HK-2 (cell line): ENCODE data around the gene MYBBP1A.
A peak's percentile ranks its signal among the peaks of the same experiment; 100 is the strongest.

Source experiments
- DNase-seq: peaks from one replicate; pipeline ENCODE4 v3.0.0-alpha.2; 2018; ENCODE audit not compliant: unreplicated experiment

Gene MYBBP1A

DNA sequence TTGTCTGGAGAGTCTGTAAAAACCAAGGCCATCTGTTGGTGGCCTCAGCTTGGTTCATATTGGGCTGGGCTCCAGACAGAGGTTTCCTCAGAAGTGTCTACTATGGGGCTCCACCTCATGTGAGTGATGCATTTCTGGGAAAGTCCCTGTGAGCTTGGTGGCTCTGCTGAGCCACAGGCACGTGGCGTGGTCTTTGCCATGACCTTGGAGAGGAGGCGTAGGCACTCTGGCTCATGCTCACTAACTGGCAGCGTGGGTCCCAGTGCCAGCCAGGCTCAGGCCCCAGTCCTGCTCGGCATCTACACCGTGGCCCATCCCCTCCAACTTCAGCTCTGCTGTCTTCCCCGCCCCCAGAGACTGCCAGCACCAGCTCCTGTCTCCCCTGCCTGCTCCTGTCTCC is 18.5 kb upstream of the MYBBP1A start:
- peak; percentile 30 for DNase-seq

DNA sequence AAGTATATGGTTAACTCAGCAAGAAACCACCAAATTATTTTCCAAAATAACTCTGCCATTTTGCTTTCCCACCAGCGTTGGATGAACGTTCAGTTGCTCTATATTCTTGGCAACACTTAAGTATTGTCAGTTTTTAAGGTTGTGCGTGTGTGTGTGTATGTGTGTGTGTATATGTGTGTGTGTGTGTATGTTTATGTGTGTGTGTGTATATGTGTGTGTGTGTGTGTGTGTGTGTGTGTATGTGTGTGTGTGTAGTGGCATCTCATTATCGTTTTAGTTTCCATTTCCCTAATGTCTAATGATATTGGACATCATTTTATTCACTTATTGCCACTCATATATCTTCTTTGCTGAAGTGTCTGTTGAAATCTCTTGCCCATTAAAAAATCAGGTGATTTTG is 17.9 kb upstream of the MYBBP1A start:
- no peak for DNase-seq

DNA sequence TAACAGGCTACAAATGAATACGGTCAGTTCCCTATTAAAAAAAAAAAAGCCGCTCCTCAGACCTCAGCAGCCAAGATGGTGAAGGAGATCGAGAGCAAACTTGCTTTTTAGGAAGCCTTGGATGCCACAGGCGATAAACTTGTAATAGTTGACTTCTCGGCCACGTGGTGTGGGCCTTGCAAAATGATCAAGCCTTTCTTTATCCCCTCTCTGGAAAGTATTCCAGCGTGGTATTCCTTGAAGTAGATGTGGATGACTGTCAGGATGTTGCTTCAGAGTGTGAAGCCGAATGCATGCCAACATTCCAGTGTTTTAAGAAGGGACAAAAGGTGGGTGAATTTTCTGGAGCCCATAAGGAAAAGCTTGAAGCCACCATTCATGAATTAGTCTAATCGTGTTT is 16.9 kb upstream of the MYBBP1A start:
- no peak for DNase-seq

DNA sequence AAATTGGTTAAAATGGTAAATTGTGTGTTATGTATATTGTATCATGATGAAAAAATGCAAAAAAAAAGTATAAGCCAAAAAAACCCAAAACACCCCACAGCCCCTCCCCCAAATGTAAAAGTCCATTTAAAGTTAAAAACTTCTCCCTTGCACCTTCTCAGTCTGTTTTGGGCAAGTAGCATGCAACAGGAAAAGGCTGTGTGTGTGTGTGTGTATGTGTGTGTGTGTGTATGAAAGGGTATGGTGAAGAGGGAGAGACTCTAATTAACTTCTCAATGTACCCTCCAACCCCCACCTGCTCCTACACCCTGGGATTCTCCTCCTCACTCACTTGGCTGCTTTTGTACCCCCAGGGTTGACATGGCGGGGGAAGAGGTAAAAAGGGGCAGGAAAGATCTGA is 14.4 kb upstream of the MYBBP1A start:
- DNase-seq: no peak

DNA sequence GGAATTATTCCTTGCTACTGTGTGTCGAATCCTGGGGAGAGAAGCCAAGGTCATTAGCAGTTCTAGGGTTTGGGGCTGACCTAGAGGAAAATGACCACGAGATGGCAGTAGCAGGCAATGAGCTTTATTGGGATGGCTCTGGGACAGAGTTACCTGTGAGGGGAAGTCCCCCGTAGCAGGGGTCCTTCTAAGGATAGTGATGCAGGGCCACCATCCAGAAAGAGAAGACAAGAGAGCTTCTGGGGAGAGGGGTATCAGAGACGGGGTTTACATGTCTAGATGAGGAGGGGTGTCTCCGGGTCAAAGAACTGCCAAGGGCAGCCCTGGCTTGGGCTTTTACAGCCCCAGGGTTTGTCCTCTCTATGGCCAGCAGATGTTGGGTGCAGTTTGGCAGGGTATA is 11.6 kb upstream of the MYBBP1A start:
- DNase-seq: peak; percentile 34

DNA sequence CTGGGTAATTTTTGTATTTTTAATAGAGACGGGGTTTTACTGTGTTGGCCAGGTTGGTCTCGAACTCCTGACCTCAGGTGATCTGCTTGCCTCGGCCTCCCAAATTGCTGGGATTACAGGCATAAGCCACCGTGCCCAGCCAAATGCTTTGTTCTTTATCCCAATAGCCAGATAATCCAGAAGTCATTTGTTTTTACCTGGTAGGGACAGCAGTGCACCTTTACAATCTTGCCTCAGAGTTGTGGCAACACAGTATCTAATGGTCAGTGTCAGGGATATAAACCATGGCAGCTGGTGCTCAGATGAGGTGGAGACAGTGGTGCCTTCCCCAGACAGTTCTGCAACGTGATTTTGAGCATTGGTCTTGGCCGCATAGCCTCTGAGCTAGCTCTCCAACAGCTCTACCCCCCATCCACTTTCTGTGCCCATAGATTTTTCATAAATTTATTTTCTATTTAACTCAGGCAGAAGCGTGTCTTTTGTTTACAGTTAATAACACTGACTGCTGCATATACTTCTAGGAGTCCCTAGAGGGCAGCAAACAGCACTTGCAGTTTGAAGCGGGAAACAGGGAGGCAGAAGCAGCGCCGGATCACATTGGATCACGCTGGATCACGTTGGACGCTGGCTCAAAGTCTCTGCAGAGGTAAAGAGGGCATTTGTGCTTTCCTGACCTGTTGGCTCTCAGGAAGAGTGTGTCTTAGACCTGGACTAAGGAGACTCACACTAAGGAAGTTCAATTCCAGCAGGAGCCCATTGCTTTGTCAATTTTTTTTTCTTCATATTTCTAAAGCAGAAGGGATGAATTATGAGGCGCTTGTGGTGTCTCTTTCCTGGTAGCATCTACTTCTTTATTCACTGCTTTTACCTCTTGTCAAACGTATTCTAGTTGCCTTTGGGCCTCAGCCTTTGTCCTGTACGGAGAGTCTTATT is 10.3 kb upstream of the MYBBP1A start:
- DNase-seq: peak; percentile 68

DNA sequence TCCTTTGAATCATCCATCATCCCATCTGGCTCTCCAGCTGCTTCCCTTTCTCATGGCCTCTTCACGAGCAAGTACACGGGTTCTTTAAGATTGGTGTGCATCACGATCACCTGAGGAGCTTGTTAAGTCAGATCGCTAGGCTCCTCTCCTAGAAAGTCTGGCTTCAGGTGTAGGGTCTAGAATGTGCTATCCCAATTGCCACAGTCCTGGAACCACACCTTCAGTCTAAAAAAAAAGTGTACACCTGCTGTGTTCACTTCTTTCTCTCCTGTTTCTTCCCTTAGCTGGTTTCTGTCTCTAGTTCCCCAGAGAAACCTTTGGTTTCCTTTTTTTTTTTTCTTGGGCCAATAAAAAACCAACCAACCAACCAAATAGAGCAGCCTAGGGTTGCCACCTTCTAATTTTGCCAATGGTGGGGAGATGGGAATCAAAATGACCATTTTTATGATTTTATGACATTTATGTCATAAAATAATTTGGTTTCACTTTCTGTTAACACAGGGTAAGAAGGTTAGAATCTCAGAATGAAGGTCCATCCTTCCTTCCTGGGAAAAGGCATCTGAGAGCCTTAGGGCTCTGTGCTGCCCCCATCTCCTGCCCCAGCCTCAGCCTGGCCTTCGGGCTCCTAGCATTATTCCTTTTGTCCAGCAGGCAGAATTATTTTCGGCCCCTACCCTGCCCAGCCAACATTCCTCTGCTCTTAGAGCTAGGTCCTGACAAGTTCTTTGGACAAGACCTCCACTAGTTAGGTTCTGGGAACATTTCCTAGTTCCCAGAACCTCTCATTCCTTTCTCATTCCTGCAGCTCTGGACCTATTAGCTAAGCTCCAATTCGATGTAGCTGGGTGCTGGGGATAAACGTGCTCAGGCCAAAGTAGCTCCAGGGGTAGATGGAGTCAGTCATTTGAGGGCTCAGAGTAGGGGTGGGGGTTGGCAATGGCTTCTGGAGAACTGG is 7.1 kb upstream of the MYBBP1A start:
- no peak for DNase-seq

DNA sequence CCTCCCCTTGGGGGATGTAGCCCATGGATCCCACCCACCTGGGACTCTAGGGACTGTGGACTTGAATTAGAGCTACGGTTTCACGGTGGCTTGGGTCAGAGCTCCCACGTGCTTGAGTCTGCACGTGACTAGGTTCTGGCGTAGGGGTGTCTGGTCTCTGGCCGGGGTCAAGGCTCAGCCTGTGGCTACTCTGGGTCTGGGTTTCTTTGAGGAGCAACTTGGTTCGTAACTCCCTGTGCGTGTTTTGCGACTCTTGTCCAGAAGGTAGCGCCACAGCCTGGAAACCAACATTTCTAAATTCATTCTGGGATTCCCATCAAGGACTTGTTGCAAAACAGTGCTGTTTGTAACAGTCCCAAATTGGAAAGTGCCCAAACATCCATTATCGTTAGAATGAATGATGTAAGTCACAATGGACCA is 5.7 kb upstream of the MYBBP1A start:
- DNase-seq: no peak

DNA sequence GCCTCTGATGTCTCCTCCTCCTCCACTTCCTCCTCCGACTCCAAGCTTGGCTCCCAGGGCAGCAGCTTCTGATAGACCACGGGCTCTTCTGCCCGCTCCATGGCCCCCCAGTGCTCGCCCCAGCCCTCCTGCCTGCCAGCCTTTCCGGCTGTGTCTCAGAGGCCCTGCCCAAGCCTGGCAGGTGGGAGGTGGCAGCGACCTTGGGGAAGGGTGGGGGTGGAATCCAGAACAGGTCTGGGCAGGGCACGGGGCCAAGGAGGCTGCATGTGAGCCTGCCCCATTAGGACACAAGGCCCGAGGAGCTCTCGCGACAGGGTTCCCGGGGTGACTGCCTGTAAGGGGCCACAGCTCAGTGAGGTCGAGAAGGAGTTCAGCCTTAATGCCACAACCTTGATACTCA is 5.2 kb upstream of the MYBBP1A start, which contains the start of gene GGT6:
Gene GGT6 (minus strand): TSS at position 157 of the 400 bp plus-strand sequence. CDS start 56 bp downstream, at position 101.
- no peak for DNase-seq

DNA sequence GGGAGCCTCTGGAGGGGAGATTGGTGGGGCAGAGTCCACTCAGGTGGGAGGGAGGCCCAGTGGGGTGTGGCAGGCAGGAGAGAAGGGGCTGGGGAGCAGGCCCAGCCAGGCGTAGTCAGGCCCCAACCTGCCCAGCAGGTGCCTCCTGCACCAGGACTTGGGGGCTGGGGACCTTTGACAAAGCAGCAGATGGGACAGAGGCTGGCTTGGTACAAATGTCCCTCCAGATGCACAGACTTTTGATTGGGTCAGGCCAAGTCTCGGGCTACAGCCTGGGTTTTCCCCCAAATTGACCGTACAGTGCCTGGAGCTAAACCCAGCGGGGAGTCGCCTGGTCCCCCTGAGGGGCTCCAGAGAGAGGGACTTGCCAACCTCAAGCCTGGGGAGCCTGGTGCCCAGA is 4.8 kb upstream of the MYBBP1A start:
- DNase-seq: no peak

DNA sequence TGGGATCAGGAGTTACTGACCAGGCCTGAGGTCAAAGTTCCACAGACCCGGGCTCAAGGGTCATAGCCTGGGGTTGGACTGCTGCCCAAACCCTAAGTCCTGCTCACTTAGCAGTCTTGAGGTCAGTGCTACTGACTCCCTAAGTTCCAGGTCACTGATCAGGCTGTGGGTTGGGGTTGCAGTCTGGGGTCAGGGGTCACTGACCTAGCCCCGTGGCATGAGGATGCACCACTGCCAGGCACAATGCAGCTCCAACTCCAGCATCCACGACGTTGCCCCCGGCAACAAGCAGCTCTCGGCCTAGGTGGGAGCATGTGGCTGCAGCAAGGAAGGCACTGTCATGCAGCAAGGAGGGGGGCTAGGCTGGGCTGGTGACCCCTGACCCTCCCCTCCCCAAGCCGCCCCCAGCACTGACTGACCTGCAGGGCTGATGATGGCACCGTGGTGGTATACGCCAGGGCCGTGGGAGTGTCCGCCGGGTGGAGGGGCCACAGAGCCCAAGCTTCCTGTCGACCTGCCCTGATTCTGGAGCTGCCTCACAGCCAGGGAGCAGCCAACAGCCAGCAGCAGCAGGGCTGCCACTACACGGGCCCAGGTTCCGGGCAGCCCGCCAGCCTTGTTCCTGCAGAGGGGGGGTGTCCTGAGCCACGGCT is 4.1 kb upstream of the MYBBP1A start:
- DNase-seq: no peak

DNA sequence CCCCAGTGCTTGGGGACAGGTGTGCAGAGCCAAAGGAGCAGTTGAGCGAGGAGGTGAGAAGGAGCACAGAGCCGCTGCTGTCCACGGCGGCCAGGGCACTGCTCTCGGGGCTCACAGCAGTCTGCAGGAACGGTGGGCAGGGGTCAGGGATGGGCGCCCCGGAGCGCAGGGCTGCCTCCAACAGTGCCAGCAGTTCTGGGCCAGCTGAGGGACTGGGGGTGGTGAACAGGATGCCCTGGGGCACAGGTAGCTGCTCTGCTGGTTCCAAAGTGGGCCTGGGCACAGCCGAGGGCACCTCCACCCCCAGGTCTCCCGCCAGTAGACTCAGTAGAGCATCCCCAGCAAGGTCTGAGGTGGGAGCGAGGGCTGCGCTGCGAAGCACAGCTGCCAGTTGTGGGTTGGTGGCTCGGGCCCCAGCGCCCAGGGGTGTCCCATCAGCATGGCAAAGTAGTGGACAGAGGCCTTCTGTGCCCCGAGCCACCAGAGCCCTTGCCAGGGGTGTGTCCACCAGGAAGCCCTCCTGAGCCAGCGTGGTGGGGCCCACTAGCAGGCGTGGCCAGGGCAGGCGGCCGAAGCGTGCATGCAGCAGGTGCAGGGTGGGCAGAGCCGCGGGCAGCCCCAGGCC is 3.3 kb upstream of the MYBBP1A start:
- no peak for DNase-seq

DNA sequence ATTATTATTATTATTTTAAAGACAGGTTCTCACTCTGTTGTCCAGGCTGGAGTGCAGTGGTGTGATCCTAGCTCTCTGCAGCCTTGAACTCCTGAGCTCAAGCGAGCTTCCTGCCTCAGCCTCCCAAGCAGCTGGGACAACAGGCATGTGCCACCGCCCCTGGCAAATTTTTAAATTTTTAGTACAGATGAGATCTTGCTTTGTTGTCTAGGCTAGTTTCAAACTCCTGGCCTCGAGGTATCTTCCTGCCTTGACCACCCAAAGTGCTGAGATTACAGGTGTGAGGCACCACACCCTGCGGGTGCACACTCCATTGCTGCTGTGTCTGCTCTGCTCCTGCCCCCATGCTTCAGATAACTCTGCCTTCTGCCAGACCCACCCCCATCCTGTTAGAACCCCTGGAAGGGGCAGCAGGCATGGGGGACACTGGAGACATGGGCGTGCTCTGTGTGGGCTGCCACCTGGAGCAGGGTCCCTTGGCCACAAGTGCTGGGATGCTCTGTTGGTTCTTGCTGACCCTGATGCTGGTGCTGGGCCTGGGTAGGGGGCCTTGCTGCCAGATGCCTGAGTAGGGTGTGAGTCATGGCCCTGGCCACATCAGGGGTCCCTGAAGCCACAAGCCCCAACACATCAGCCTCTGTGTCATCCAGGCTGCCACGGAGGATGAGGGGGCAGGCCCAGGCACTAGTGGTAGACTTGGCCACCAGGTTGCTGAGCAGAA is 2.6 kb upstream of the MYBBP1A start:
- DNase-seq: no peak

DNA sequence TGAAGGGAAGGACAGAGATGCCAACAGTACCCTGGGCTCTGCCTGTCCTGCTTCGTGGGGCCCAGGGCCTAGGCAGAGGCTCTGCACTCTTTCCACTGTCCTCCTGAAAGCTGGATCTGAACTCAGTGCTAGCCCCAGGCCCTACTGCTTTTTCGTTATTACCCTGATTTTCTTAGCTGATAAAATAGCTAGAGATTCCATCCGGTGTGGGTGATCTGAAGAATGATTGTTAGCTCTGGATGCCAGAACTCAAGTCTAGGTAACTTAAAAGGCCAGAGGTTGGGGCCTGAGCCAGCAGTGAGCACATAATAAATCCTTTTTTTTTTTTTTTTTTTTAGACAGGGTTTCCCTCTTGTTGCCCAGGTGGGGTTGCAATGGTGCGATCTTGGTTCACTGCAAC is 1.8 kb upstream of the MYBBP1A start:
- no peak for DNase-seq

DNA sequence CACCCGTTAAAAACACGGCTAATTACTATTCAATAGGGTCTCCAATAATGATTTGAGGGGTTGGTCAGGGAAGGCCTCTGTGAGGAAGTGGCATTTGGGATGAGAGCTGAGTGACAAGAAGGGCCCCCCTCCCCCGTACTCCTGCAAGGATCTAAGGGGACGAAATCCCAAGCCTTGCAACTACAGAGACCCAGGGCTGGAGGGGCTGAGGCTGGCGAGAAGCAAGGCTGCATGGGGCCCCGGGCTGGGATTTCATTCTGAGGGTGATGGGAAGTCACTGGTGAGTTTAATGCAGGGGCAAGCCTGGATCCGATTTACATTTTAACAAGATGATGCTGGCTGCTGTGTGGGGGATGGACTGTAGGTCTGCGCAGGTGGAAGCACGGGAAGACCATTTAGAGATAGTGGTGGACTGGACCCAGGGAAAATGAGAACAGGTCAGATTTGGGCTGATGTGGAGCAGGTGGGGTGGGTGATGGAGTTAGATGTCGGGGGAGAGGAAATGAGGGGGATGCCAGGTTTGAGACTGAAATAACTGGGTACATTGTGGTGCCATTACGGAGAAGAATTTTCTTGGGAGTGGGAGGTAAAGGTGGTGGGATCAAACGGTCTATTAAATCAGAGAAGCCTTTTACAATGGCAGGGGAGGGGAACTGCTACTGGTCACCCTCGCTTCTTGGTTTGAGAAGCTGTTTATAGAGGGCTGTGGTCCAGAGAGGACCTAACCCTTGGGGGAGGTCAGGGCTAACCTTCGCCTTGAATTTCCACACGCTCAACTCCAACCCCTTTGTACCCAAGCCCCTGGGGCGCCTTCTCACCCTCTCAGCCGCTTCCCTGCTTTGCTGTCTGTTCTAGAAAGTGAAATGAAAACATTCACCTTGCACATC is 932 bp upstream of the MYBBP1A start:
- no peak for DNase-seq

DNA sequence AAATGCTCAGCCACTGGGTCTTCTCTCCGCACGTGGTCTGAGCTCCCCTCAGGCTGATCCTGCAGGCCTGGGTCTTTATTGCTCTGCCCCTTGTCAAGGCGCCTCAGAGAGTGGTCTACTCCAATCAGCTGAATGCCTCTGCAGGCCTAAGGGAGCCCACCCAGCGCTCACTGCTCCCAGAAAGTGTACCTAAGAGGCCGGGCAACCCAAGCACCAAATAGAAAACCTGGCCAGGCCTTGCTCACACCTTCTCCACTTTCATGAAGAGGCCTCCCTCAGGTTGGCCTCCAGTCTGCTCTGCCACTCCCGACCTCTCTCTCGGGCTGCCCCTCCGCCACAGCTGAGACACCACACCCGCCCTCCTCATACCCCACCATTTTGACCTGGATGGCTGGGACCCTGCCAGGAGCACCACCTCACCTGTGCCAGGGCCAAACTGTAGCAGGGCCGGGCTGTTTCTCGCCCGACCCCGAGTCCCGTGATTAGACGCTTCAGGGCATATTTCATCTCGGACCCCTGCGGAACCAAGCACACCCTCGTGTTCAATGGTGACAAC is 665 bp downstream of the MYBBP1A start:
- no peak for DNase-seq

DNA sequence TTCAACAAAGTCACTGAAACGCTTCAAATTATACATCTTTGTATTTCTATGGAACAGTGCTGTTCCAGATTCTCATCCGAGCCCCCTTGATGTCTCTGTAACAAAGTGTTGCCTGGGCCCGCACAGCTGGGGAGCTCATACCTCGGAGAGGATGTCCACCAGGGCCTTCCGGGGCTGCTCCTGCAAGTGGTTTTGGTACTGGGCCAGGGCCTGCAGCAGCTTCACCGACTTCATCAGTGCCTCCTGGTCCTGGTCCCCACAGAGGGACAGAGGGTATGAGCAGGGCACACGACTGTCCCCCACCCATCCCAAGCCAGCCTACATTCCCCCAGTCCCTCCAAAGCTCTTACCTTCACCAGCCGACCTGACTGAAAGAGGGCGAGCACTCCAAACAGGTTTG is 1.5 kb downstream of the MYBBP1A start:
- no peak for DNase-seq

DNA sequence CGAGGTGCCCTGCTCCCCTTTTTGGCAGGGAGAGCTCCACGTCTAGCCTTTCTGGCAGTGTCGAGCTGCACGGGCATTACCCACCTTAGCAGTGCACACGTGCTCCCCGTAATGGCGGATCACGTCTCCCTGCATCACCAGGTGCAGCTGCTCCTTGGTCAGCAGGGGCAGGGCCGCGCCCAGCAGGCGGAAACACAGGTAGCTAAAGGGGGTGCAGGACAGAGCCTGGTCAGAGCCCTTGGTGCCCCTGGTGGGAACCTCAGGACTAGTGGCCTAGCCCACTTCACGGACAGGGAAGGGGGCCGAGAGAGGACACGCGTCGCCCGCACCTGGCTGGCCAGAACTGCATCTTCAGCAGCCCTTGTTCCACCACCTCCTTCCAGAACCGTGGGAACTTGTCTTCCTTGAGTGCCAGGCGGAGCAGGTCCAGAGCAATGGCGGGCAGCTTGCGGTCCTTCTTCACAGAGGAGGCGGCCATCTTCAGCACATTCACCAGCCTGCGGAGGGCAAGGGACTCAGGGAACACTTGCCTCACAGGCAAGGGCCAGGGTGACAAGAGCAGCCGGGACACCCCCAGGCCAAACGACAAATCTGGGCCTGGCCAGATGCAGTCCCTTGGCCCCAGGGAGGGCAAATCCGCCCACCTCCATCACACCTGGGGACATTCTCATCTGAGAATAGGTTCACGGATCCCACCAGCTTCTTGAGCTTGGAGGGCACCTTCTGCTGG is 3.2 kb downstream of the MYBBP1A start:
- DNase-seq: no peak

DNA sequence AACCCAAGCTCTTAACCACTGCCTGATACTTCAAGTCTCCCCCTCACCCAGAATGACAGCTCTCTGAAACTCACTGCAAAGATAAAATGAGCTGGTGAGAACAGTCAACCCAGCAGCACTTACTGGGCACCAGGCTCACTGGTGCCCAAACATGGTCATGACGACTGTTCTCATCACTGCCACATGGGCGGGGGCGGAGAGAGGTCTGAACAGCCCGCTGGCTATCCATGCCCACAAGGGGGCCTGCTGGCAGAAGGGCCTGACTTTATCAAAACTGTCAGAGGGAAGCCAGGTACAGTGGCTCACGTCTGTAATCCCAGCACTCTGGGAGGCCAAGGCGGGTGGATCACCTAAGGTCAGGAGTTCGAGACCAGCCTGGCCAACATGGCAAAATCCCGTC is 4.0 kb downstream of the MYBBP1A start:
- no peak for DNase-seq
